Gastrocnemius medialis (tissue), 4 donors: ENCODE measurements around the gene TFEB.

ENCODE experiments used
- CTCF ChIP-seq, 5 experiments: fragments of 450-650 bp in 3 of 5; fragments of 200-600 bp in 2 of 5; sonication (generic) in 2 of 5; IDR thresholded peaks in 4 of 5; conservative IDR thresholded peaks in 1 of 5; 1 replicate in 4 of 5; 2 replicates in 1 of 5; pipeline ENCODE4 v1.5.1; 2016 to 2019; ENCODE audit warnings: antibody characterized with exemption in 5 of 5, mild to moderate bottlenecking in 3 of 5, moderate library complexity in 3 of 5
- POLR2A ChIP-seq, 2 donors: fragments of 450-650 bp; IDR thresholded peaks; one replicate each; pipeline ENCODE4 v1.6.1; 2017; ENCODE audit warnings: antibody characterized with exemption in 2 of 2, mild to moderate bottlenecking in 2 of 2, moderate library complexity in 2 of 2

GRCh38 chr6:41748102-41748477 lies 12.7 kb upstream of the TFEB start:
- no peak for TF ChIP-seq CTCF (IDR thresholded peaks at IDR 0.05 in 4 of 5, conservative IDR thresholded peaks at IDR 0.05 in 1 of 5)
- TF ChIP-seq POLR2A (IDR thresholded peaks at IDR 0.05), result no peak
